Activated CD8-positive, alpha-beta memory T cell treated with anti-CD3 and anti-CD28 coated beads for 4 hours (primary cell): ENCODE data around the gene ADGRA3.
"Not testable (repeated sequence)": the region's sequence is repeated elsewhere in the genome, so short reads cannot be mapped to it uniquely, and the experiment has no call there.

Source experiments
- DNase-seq, 2 donors: peaks; one replicate each; pipeline ENCODE4 v3.0.0-alpha.2; 2020; ENCODE audit warnings: low read depth in 2 of 2

Gene ADGRA3

GRCh38 chr4:22439947-22440346 is 75.9 kb downstream of the ADGRA3 start:
- no peak for DNase-seq

- DNase-seq: no peak
Measured at GRCh38 chr4:22435652-22436051, 80.2 kb downstream of the ADGRA3 start.

GRCh38 chr4:22434895-22435294 is 81.0 kb downstream of the ADGRA3 start:
- no peak for DNase-seq

- no peak for DNase-seq
Measured at GRCh38 chr4:22430626-22431025, 85.2 kb downstream of the ADGRA3 start.

GRCh38 chr4:22428441-22428840 is 87.4 kb downstream of the ADGRA3 start:
- no peak for DNase-seq

GRCh38 chr4:22427675-22428074 is 88.2 kb downstream of the ADGRA3 start:
- DNase-seq: no peak

GRCh38 chr4:22420291-22420690 is 95.6 kb downstream of the ADGRA3 start:
- DNase-seq: no peak

- no peak for DNase-seq
Measured at GRCh38 chr4:22417408-22417807, 98.5 kb downstream of the ADGRA3 start.

- DNase-seq: no peak
Measured at GRCh38 chr4:22416403-22416802, 99.5 kb downstream of the ADGRA3 start.

GRCh38 chr4:22414833-22415232 is 101.0 kb downstream of the ADGRA3 start:
- DNase-seq: no peak

- DNase-seq: no peak
Measured at GRCh38 chr4:22413471-22413870, 102.4 kb downstream of the ADGRA3 start.

- DNase-seq: no peak
Measured at GRCh38 chr4:22412013-22412412, 103.9 kb downstream of the ADGRA3 start.

GRCh38 chr4:22410645-22411247 is 105.1 kb downstream of the ADGRA3 start:
- no peak for DNase-seq

GRCh38 chr4:22408474-22408873 is 107.4 kb downstream of the ADGRA3 start:
- DNase-seq: no peak

GRCh38 chr4:22407361-22407760 is 108.5 kb downstream of the ADGRA3 start:
- DNase-seq: no peak

GRCh38 chr4:22398671-22399070 is 117.2 kb downstream of the ADGRA3 start:
- no peak for DNase-seq

- DNase-seq: no peak
Measured at GRCh38 chr4:22391551-22391950, 124.3 kb downstream of the ADGRA3 start.

- DNase-seq: no peak
Measured at GRCh38 chr4:22389240-22389870, 126.5 kb downstream of the ADGRA3 start.

- no peak for DNase-seq
Measured at GRCh38 chr4:22385611-22386011, 130.3 kb downstream of the ADGRA3 start.

GRCh38 chr4:22384154-22384553 is 131.7 kb downstream of the ADGRA3 start:
- DNase-seq: no peak

GRCh38 chr4:22382216-22382615 is 133.7 kb downstream of the ADGRA3 start:
- not testable (repeated sequence) for DNase-seq

- no peak for DNase-seq
Measured at GRCh38 chr4:22372986-22373385, 142.9 kb downstream of the ADGRA3 start.

GRCh38 chr4:22369901-22370562 is 145.8 kb downstream of the ADGRA3 start:
- DNase-seq: no peak
